ENCODE data around the gene RARG.

DNA sequence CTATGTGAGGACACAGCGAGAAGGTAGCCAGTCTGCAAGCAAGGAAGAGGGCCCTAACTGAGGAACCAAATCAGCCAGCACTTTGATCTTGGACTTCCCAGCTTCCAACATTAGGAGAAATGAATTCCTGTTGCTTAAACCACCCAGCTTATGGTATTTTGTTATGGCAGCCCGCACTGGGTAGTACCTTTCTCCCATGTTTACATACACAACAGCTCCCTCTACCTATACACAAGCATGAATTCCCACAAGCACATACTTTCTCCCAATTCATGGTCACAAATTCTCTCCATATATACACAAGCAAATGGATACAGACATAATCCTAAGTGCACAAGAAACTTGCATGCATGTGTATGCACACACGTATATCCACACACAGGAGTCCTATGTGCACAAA is 32.3 kb downstream of the RARG start:
- TF ChIP-seq POLR2A (IDR thresholded peaks at IDR 0.05): no peak
- TF ChIP-seq, protein P1, sequence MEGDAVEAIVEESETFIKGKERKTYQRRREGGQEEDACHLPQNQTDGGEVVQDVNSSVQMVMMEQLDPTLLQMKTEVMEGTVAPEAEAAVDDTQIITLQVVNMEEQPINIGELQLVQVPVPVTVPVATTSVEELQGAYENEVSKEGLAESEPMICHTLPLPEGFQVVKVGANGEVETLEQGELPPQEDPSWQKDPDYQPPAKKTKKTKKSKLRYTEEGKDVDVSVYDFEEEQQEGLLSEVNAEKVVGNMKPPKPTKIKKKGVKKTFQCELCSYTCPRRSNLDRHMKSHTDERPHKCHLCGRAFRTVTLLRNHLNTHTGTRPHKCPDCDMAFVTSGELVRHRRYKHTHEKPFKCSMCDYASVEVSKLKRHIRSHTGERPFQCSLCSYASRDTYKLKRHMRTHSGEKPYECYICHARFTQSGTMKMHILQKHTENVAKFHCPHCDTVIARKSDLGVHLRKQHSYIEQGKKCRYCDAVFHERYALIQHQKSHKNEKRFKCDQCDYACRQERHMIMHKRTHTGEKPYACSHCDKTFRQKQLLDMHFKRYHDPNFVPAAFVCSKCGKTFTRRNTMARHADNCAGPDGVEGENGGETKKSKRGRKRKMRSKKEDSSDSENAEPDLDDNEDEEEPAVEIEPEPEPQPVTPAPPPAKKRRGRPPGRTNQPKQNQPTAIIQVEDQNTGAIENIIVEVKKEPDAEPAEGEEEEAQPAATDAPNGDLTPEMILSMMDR (IDR thresholded peaks at IDR 0.05): no peak
